Hematopoietic multipotent progenitor cell treated with erythropoietin and hydrocortisone succinate and interleukin-3 and kit ligand, for 4 days (in vitro differentiated cells): ENCODE data around the gene CFAP77.
A peak's percentile ranks its signal among the peaks of the same experiment; 100 is the strongest.

Experiments
- DNase-seq: peaks from one replicate; pipeline ENCODE4 v3.0.0-alpha.2; 2015

Gene CFAP77

DNA sequence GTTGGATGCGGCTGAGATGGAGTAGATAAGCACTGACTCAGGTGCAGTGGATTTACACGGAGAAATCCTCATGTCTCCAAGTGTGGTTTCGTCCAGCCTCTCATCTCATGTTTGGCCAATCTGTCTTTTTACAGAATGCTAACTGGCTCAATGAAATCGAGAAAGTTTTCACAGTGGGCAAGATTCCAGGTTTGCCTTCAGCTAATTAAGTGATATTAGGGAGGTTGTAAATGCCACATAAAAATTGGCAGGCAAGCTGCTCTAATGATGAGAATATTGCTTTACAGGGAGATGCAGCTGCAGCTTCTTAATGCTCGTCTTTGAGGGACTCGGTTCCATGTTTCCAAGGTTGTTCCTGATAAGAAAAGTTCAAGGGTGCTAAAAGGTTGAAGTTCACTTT lies 196.1 kb downstream of the CFAP77 start:
- DNase-seq = no peak

DNA sequence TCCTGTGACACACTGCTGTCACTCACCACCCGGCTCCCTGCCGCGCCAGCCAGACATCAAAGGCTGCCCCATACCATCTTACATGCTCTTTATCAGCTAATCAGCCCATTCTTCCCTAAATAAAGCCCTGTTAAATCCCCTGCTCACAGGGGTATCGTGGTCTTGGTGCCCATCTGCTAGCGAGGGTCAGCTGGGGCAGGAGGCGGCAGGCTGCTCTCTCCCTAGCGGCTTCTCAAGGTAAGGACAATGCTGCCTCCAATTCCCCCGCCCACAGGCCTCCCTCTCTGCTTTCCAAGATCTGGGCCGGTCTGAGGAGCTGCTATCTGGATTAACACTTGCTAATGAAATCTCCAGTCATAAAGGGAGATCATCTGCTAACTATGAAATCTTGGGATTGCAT lies 199.2 kb downstream of the CFAP77 start:
- no peak for DNase-seq

DNA sequence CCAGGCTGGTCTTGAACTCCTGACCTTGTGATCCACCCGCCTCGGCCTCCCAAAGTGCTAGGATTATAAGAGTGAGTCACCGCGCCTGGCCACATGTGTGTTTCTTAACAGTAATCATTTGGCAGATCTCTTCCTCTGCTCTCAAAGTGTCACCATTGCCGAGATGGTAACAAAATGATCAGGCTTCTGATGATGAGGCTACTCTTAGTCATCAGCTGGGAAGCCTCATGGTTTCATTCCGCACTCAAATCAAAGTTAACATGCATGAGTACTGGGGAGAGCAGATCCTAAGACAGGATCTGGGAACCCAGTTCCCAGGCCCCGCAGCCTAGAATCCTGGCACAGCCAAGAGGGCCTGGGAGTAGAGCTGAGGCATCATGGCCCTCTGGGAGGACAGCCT lies 199.8 kb downstream of the CFAP77 start:
- DNase-seq = no peak

DNA sequence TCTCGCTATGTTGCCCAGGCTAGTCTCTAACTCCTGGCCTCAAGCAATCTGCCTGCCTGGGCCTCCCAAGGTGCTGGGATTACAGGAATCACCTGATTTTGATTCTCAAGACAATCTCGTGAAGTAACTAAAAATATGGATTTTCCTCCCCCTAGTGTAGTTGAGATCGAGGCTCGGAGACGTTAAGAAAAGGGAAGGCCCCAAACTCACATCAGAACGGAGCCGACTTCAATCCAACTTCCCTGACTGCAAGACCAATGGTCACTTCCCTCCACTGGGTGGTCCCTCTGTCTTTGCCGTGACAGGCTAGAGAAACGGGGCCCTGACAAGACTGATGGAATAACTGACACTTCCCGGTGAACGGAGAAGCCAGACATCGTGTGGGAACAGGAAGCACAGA lies 200.7 kb downstream of the CFAP77 start:
- no peak for DNase-seq

DNA sequence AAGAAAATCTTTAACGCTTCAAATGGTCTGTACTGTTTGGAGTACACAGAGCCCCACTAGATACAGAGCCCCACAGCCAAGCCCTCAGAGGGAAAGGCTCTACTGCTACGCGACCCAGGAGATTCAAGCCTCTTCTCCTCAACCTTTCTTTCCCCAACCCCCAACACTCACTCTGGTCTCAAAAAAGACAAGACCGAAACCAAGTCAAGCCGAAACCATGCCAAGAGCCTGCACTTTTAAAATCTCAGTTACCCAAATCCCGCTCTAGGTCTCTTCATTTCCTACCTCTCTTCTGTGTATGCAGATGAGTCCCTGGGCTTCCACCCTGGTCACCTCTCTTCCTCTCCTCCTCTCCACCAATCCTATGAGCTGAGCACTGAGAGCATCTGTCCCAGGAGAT lies 204.3 kb downstream of the CFAP77 start:
- DNase-seq = no peak

DNA sequence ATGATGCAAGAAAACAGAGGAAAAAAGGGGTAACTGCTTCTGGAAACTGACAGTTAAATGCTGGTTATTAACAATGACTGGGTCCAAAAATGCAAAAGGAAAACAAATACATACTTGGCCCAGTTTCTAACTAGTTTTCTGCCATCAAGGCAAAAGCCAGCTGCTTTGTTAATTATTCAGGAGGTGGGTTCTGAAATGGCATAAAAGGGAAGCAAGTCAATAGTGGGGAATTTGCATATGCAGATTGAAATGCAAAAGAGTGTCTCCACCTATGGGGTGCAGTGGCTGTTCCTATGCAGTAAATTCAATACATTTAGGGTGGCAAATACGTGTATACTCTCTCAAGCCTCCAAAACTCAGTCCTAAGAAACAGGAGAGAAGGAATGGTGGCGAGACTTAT lies 205.8 kb downstream of the CFAP77 start:
- DNase-seq = no peak

DNA sequence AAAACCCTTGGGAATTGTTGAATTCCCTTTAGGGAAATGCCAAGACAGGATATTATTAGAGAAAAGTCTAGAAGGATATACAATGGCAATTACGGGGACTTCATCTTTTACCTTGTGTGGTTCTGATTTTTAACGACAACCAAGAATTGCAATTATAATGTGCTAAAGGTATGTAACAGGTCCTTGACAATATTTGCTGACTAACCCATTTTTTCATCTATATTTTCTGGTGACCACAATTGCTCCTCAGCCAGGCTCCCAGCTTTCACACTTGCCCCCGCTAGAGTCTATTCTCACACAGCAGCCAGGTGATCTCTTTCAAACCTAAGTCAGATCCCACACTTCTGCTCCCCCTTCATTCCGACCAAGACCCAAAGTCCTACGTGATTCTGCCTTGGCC lies 206.7 kb downstream of the CFAP77 start:
- no peak for DNase-seq

DNA sequence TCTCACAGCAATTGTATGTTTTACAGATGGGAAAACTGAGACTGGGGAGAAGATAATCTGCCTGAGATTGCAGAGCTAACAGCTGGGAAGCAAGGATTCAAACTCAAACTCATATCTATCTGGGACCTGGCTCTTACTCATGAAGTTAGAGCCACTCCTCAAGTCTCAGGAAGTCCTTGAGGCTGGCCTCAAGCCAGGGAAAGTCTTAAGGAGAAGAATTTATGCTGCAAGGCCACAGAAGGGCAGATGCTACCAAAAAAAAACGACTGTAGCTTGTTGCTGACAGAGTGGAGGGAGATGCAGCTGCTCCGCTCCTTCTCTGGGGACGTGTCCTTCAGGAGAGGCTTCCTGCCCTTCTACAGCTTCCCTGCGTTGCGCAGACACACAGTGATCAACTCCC lies 212.1 kb downstream of the CFAP77 start:
- DNase-seq = peak; percentile 23
